T follicular helper cell (primary cell): Measurements from ENCODE around the gene TCF7L2.

ENCODE experiments used
- DNase-seq: peaks from one replicate; pipeline ENCODE4 v3.0.0-alpha.2; 2020; ENCODE audit warnings: low read depth

TCF7L2 gene

DNA sequence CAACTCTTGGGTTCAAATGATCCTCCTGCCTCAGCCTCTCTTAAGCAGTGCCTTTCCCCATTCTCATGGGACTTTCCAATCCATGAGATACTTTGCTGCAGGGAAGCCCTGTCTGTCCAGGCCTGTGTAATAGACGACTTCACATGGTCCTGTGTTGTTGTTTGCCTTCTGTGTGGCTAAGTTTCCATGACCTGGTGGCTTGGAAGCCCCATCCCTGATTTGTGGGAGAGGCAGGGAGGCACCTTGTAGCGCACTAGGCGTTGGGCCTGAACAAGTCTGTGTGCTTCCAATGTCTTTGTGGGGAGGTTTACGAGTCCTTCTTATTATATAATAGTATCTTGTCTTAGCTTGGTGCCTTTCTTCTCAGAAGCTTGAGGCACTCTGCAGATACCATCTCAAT, 49.1 kb downstream of the TCF7L2 start:
- no peak for DNase-seq

DNA sequence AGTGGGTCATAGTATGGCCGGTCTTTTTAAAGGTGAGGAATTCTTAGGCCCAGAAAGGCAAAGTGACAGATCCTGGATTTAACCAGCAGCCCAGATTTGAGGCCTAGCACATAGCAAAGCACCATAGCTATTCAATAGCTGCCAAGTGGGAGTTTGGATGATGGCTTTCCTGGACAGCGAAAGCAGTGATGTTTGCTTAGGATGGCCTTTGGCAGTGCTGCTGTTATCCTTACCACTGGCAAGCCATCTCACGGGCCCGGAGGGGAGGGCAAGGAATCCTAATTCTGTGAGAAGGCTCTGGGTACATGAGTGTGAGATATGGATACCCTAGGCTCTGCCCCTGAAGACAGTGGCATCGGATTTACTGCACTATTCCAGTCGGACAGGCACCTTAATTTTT, 50.4 kb downstream of the TCF7L2 start:
- DNase-seq: no peak

DNA sequence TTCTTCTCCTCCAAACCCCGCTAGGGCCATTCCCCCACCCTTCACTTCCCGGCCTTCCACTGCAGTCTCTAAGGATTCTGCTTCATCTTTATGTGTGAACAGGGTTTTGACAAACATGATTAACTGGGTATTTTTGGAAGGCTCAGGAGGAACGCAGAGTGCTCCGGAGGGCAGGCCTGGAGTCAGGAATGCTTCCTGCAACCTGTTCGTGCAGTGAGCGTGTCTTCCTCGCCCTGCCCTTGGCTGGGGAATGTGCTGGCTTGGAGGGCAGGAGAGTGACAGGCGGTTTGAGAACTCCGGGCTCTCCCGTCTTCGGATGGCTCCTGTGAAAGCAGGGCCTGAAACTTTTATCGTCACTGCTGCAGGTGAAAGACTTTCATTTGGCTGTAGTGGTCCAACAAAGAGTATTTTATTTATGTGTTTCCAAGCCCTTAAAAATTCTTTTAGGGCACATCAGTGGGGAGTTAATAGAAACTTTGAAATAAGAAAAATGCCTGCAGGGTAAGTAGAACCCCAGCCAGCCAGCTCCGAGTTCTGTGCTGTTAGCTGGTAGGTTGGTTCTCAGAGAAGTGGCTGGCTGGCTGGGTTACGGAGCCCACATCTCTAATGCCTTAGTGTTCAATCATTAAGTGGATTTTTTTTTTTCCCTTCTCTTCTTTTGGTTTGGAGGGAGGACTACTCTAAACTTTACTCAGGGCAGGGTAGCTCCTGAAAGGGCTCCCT, 51.0 kb downstream of the TCF7L2 start:
- no peak for DNase-seq

DNA sequence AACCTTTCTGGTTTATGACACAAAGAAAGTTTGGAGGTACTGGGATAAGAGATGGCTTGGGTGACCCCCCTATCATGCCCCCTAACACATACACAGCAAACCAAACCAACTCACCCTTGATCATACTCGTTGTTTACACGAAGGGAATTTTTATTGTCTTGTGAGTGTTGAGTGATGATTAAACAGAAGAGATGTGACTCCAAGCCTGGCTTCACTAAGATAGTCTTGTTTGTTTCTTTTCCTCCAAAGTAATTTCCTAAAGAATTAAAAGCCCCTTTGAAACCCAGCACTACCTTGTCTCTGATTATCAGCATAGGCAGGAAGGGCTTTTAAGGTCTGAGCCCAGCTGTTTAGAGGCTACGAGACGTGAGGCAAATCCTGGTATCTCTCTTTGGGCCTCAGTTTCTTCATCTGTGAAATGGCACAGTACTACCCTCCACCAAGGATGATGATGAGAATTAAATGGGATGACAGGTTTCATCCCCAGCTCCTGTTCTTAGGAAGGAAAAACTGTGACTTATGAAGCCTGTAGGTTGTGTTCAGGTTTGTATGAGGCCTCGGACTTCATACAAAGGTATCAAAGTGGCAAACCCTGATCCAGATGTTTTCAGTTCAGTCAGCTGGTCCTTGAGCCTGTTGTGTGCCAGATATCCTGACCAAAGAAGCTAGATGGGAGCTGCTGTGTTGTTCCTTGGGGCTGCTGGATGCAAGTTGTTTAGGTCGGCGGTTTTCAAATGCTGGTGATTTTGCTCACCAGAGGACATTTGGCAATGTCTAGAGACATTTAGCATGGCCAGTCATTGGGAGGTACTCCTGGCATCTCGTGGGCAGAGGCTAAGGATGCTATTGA, 51.8 kb downstream of the TCF7L2 start:
- DNase-seq: no peak

DNA sequence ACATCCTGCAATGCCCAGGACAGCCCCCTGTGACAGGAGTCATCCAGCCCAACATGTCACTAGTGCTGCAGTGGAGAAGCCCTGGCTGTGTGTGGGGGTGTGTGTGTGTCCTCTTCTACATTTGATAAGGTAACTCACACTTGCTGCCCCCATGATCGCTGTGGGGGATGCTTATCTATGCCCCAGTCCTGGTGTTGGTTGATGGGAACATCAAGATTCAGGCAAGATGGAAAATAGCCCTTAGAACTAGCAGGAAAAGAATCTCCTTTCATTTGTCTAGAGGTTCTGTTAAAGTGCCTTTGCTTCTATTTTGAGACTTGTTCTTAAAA, 52.4 kb downstream of the TCF7L2 start:
- no peak for DNase-seq

DNA sequence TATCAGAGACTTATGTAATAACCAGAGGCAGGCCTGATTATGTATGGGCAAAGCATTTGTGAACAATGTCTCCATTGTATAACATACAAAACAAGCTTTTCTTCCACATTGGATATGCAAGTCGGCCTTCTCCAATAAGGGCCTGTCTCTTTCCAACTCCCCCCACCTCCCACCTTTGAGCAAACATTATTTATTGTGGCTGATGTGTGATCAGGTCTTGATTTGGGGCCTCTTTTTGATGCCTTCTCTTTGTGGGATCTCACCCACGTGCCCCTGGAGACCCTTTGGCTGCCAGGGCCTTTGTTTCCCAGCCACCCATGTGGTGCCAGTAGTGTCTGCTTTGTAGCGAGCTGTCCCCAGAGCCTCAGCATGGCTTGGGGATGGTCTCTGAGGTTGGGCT, 53.0 kb downstream of the TCF7L2 start:
- DNase-seq: no peak

DNA sequence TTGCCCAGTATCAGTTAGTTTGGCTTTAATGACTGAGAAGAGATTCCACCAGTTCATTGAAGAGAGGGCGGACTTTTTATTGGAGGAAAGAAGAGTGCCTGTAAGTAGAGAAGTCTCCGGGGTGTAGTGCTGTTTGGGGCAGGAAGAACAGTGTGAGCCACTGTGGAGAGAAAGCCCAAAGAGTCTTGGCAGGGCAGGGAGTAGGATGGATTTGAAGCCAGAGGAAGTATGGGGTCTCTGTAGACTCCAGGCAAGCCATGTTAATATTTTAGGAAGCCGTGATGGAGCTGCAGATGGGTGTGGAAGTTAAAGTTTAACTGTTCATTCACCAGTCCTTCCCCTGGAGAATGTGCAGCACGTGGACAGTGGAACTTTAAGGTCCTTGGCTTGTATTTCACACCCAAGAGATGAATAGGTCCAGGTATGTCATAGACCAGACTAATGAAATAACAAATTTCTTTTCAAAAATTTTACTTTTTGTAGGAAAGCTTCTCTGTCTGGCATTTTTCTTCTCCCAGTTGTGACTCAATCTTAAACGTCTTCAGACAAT, 54.1 kb downstream of the TCF7L2 start:
- no peak for DNase-seq

DNA sequence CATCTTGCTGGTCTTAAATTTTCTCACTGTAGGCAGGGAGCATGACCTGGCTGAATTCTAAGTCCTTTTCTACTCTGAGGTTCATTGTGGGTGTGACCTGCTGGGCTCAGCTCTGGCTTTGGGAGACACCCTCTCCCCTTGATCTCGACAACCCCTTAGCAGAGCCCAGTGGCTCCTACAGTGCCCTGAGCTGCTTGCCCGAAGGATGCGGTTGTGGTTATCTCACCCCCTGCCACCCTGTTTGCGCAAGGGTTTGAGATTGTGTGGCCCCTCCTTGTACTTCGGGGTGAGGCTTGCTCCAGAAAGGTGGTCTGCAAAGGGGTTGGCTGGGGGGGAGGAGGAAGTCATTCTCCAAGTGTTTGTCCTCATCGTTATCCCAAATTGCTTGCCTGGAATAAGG, 55.3 kb downstream of the TCF7L2 start:
- no peak for DNase-seq

DNA sequence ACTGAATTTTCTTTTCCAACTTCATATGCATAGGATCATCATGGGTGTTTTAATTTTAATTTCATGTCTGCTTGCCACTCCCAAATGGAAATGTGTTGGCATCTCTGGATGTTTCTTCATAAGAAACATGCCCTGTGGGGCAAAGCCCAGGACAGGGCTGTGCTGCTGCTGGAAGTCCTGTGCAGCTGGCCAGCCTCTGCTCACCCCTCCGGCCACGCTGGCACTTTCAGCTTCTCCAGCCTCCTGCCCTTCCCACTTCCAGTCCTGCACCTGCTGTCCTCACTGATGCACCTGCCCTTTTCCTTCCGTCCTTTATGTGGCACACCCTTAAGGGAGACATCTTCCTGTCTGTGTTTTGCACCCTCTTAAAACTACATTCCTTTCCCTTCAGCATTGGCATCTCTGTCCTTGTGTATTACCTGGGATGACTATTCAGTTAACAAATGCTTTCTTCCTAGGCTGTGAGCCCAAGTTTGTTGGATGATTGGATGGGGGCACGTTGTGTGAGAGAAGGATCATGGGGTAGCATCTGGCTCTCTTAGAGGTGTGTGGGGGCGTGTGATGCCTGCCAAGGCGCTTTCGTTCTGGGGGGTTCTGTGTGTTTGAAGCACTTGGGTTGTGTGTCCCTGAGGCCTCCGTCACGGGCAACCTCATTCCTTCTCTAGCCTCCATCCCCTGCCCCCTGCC, 56.8 kb downstream of the TCF7L2 start:
- DNase-seq: no peak

DNA sequence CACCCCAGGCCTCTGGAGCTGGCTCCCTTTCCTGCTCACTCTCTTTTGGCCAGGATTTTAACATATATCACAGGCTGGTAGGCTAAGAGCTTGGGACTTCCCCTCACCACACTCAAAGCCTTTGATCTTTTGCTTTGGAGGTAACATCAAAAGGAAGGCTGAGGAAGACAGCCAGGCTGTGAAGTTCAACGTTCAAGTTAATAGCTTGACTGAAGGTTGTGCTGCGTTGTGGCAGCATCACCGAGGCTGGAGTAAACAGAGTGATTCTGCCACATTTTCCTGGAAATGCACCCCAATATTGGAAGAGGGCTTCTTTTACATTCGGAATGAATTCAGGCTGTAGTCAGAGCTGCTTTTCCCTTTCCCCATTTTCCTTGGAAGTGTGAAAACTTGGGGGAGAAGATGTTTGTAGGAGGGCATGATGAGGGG, 57.3 kb downstream of the TCF7L2 start:
- DNase-seq: peak; percentile 27

DNA sequence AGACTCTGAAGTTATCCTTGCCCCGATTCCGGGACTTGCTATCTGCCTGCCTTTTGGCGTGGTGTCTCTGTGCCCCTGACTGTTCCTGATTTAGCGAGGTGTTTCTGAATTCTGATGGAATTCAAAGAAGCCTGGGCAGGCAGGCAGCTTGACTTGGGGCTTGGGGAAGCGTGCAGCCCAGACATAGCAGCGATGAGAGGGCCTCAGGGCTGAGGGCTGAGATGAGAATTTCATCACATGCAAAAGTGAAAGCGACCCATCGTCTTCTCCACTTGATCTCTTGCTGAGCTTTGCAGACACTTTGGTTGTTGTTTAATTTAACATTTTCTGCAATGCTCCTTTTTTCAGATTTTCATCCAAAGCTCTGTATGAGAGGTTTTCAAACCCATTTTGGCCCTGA, 57.8 kb downstream of the TCF7L2 start:
- no peak for DNase-seq

DNA sequence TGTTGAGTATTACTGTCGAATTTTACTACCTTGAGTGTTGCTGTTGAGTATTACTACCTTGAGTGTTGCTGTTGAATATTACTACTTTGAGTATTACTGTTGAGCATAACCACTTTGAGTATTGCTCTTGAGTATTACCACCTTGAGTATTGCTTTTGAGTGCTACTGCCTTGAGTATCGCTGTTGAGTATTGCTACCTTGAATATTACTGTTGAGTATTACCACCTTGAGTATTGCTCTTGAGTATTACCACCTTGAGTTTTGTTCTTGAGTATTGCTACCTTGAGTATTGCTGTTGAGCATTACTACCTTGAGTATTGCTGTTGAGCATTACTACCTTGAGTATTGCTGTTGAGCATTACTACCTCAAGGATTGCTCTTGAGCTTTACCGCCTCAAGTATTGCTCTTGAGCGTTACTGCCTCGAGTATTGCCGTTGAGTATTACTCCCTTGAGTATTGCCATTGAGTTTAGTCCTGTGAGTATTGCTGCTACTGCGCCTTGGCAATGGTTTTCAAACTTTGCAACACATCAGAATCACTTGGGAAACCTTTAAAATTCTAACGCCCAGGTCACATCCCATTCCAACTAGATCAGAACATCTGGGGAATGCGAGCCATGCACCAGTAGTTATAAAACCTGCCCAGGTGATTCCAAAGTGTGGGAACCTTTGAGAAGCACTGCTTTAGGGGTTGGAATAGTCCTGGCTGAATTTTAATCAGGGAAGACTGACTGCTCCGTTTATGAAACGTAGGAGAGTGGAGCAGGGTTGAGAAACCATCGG, 61.7 kb downstream of the TCF7L2 start:
- no peak for DNase-seq

DNA sequence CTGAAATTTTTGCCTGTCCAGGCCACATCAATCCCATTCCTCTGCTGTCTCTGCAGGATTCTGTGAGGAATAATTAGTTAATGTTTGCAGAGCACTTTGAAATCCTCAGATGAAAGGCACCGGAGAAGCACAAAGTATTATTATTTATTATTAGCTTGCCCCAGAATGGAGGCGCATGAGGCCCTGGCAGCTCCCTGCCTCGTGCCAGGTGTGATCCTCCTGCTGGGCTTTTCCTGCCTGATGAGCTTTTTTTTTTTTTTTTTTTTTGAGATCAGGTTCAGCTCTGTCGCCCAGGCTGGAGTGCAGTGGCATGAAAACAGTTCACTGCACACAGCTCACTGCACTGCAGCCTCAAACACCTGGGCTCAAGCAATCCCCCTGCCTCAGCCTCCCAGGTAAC, 65.2 kb downstream of the TCF7L2 start:
- DNase-seq: no peak

DNA sequence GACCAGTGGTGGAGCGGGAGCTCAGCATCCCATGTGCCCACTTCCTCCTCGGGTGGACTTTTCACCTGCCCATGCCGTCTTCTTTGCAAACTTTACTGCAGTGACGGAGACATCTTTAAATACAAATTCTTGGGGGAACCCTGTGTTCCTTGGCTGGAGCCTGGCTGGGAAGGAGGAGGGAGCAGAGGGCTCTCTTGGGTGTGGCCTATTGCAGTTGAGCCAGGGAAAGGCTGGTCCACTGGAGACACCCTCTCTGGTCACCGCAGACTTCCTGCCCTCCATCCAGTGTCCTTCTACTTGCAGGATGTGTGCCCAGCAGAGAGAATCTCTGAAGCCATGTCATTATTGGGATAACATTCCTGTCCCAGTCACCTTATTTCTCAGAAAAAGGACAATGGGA, 67.3 kb downstream of the TCF7L2 start:
- DNase-seq: no peak

DNA sequence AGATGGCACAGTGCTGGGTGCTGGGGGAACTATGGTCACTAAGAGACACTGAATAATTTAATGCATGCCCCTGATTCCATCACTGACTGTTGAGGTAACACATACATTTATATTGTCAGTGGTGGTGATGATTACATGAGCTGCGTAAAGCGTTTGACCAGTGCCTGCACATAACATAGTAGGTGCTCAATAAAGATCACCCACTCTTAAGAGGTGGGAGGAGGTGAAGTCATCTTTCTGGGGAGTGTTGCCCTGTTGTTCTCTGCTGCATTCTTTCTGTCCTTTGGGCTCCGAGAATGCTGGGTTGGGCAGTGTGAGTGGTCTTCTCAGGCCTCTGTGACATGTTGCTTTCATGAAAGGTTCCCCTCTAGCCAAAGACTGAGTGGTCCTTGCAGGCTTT, 68.0 kb downstream of the TCF7L2 start:
- DNase-seq: no peak

DNA sequence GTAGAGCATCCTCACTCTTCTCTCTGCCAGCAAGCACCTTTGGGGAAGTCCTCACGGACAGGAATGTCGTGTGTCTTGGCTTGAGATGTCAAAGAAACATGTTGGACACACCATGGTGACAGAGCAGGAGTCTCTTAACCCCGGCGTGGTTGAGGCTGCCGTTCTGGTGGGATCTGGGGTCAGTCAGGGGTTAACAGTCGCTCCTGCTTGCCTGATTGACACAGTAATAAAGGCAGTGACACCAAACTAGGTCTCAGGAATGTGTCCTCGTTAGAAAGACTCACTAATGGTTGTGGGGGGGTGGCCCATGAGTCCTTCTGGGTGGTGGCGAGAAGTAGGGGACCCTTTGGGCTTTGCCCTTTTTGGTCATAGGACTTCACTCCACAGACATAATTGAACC, 69.0 kb downstream of the TCF7L2 start:
- DNase-seq: no peak

DNA sequence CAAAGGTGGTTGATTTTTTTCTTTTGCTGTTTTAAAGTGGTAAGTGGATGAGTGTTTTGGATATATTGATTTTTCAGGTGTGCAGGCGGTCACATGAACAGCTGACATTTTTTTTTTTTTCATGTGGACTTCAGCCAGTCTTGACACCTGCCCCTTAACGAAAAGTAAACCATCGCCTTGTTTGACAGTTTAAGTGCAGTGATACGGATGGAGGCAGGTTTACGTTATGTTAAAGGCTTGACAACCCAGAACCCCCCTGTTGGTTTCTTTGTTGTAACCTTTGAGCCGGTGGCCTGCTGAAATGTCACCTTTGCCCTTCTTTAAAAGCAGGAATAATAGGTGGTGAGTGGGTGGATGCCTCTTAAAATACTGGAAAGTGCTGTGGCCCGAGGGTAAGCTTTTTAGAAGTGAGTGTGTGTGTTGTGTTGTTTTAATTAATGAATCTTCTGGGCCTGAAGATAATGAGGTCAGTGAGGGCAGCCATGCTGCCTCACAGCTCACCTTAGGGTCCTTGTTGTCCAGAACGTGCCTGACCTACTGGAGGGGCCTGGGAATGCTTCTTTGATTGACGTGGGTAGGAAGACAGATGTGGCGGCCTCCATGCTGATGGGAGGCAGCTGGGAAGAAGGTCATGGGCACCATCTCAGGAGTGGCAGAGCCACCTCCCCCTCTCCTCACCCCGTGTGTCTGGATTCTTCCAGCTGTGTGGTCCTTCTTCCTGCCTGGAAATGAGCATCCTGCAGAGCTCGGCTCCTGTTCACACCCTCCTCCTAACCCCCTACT, 69.8 kb downstream of the TCF7L2 start:
- DNase-seq: no peak

DNA sequence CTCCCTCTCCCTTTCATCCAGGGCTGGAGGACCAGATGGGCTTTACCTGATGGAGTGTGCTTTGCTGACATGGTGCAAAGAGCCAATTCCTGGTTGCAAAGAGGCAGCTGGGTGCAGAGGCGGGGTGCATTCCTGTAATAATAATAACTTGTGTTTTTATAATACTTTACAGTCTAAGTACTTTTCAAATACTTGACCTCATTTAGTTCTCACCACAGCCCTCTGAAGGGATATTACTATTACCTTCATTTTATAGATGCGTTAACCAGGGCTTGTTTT, 70.4 kb downstream of the TCF7L2 start:
- DNase-seq: no peak

DNA sequence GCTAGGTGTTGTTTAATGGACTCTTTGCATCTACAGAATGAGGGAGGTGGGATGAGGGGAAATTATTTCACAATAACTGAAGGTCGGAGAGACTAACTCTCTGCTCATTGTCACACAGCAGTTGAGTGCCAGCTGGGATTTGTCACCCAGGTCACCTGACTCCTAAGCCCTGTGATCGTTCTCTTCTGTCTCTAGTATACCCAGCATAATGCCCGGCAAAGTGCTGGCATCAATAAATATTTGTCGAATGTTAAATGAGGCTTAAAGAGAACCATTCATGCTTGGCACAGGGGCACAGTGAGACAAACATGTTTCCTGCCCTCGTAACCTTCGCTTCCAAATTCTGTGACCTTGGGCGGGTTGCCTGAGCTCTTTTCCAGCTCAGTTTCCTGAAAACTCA, 70.8 kb downstream of the TCF7L2 start:
- DNase-seq: no peak

DNA sequence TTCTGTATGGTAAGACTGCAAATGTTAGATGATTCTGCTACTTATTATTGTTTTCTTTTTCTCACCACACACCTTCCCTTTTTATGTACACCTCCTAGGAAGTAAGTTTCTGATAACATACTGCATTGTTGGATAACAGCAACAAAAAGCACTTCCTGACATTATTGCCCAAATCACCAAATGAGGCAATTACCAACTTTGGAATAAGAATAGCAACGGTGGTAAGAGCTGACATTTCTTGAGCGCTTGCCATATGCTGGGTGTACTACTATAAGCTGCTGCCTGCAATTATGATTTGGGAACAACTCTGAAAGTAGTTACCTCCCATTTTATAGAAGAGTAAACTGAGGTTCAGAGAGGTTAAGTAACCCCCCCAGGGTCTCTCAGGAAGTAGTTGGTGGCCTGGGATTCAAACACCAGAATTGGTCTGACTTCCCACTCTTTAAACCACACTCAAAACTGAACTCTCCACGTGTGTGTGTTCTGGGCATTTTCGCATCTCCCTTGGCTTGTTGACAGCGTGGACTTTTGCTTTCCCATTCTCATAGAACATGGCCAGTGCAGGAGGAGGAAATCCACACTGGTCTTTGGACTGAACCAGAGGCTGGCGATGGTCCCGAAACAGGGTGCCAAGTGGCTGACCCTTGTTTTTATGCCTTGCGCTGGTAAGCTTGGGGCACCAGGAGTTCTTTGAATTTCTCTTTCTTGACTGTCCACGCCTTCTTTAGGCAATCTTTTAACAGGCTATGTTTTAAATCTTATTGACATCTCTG, 71.4 kb downstream of the TCF7L2 start:
- DNase-seq: no peak

DNA sequence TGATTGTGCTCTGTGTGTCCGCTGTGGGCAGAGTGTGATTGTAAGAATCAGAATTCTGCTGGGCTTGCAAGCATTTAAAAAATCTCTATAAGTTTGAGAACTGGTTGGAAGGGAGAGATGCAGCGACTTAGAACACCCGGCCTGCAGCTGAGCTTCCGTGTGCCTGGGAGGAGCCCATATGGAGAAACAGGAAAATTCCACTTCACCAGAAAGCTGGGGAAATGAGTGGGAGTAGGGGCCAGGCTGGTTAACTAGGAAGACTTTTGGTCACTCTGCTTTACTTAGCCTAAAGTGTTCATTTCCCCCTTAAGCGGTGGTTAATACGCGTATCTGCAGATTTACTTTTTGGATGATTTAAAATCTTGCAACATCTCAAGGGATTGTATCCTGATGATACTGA, 72.2 kb downstream of the TCF7L2 start:
- no peak for DNase-seq
